ENCODE measurements around the gene NEK1.

GRCh38 chr4:169410839-169411770 is 201.3 kb downstream of the NEK1 start:
- TF ChIP-seq FOXP1 (CRISPR knock-in tag; IDR thresholded peaks at IDR 0.05; ENCODE audit: borderline replicate concordance) (no peak), CTCF (IDR thresholded peaks at IDR 0.05) (no peak), MAX (CRISPR knock-in tag; IDR thresholded peaks at IDR 0.05) (no peak), ZNF425 (CRISPR knock-in tag; conservative IDR thresholded peaks at IDR 0.05) (no peak), ESRRA (CRISPR knock-in tag; IDR thresholded peaks at IDR 0.05; ENCODE audit: borderline replicate concordance) (no peak), USF2 (CRISPR knock-in tag; IDR thresholded peaks at IDR 0.05) (no peak), SMAD3 (CRISPR knock-in tag; IDR thresholded peaks at IDR 0.05; ENCODE audit: borderline replicate concordance) (no peak), RELA (CRISPR knock-in tag; IDR thresholded peaks at IDR 0.05; ENCODE audit: borderline replicate concordance) (no peak), CREB1 (CRISPR knock-in tag; IDR thresholded peaks at IDR 0.05) (no peak)
